OCI-LY1 (cell line): ENCODE data around the gene MANF.

Experiments
- H2AFZ ChIP-seq: fragments of 200-600 bp; sonication (generic), shearing (Covaris generic); 2 replicates; pipeline ENCODE4 v1.6.0; 2014; ENCODE audit warnings: antibody characterized with exemption, mild to moderate bottlenecking, low read length
- H3F3A ChIP-seq: fragments of 200-600 bp; sonication (generic), shearing (Covaris generic); 2 replicates; pipeline ENCODE4 v1.6.0; 2014; ENCODE audit warnings: mild to moderate bottlenecking, antibody characterized with exemption, low read length, moderate library complexity; ENCODE audit not compliant: insufficient read depth
- H3K27ac ChIP-seq: fragments of 200-600 bp; sonication (generic); 2 replicates; pipeline ENCODE4 v1.5.1; 2014; ENCODE audit warnings: low read length, mixed run types, mild to moderate bottlenecking, low read depth; ENCODE audit not compliant: poor library complexity, severe bottlenecking
- H3K27me3 ChIP-seq: fragments of 200-600 bp; sonication (generic); 2 replicates; pipeline ENCODE4 v1.6.0; 2014; ENCODE audit warnings: antibody characterized with exemption, mild to moderate bottlenecking, low read length, moderate library complexity; ENCODE audit not compliant: insufficient read depth
- H3K36me3 ChIP-seq: fragments of 200-600 bp; sonication (generic); 2 replicates; pipeline ENCODE4 v1.6.1; 2014; ENCODE audit warnings: mild to moderate bottlenecking, antibody characterized with exemption, low read length, moderate library complexity, mixed read lengths; ENCODE audit not compliant: insufficient read depth
- H3K4me1 ChIP-seq: fragments of 200-600 bp; sonication (generic); 2 replicates; pipeline ENCODE4 v1.5.1; 2014; ENCODE audit warnings: mild to moderate bottlenecking, low read length, moderate library complexity; ENCODE audit not compliant: insufficient read depth, severe bottlenecking
- H3K4me2 ChIP-seq: fragments of 200-600 bp; sonication (generic), shearing (Covaris generic); 2 replicates; pipeline ENCODE4 v1.6.1; 2014; ENCODE audit warnings: low read length
- H3K4me3 ChIP-seq: fragments of 200-600 bp; sonication (generic); 2 replicates; pipeline ENCODE4 v1.5.1; 2014; ENCODE audit warnings: low read length, low read depth, mild to moderate bottlenecking, mixed read lengths; ENCODE audit not compliant: poor library complexity, severe bottlenecking
- H3K79me2 ChIP-seq: fragments of 200-600 bp; shearing (Covaris generic); 2 replicates; pipeline ENCODE4 v1.6.1; 2016; ENCODE audit warnings: mixed run types, low read length, mixed read lengths; ENCODE audit not compliant: insufficient read depth
- H3K9ac ChIP-seq: fragments of 200-600 bp; sonication (generic), shearing (Covaris generic); 2 replicates; pipeline ENCODE4 v1.6.1; 2014; ENCODE audit warnings: mild to moderate bottlenecking, low read length, mixed read lengths
- H3K9me2 ChIP-seq: fragments of 200-600 bp; sonication (generic), shearing (Covaris generic); 2 replicates; pipeline ENCODE4 v1.6.1; 2014; ENCODE audit warnings: low read depth, mild to moderate bottlenecking, low read length, mixed read lengths
- H3K9me3 ChIP-seq: fragments of 200-600 bp; shearing (Covaris generic); 2 replicates; pipeline ENCODE4 v1.6.1; 2014; ENCODE audit warnings: low read length, mixed read lengths
- H4K20me1 ChIP-seq: fragments of 200-600 bp; sonication (generic), shearing (Covaris generic); 2 replicates; pipeline ENCODE4 v1.6.0; 2016; ENCODE audit warnings: mild to moderate bottlenecking, low read length; ENCODE audit not compliant: insufficient read depth
- CTCF ChIP-seq: fragments of 200-600 bp; sonication (generic), shearing (Covaris generic); IDR thresholded peaks from 2 replicates; pipeline ENCODE4 v1.5.1; 2017; ENCODE audit warnings: mild to moderate bottlenecking, antibody characterized with exemption, low read length, moderate library complexity, mixed read lengths
- EZH2 ChIP-seq: fragments of 200-600 bp; sonication (generic), shearing (Covaris generic); IDR thresholded peaks from 2 replicates; pipeline ENCODE4 v1.8.0; 2017; ENCODE audit warnings: borderline replicate concordance, mixed run types, mild to moderate bottlenecking, antibody characterized with exemption, low read length, moderate library complexity, mixed read lengths

MANF gene

GRCh38 chr3:51434746-51435327 is 49.7 kb downstream of the MANF start:
- peaks cover 59% of the 10 kb centered on the region for H3K36me3 ChIP-seq

GRCh38 chr3:51436998-51437639 is 52.0 kb downstream of the MANF start:
- H3K36me3 ChIP-seq, result peaks cover 61% of the 10 kb centered on the region
- H3K27me3 ChIP-seq, result no peaks in the 10 kb centered on the region
- H3K4me1 ChIP-seq, result no peaks in the 10 kb centered on the region
- no peaks in the 10 kb centered on the region for H3K9me2 ChIP-seq
- H3K4me2 ChIP-seq, result no peak overlapping the region
- no peaks in the 10 kb centered on the region for H3F3A ChIP-seq
- no peak overlapping the region for H2AFZ ChIP-seq
- H3K27ac ChIP-seq, result no peak overlapping the region
- H3K9ac ChIP-seq, result no peak overlapping the region
- H3K4me3 ChIP-seq, result no peak overlapping the region
- H4K20me1 ChIP-seq, result no peaks in the 10 kb centered on the region
- H3K79me2 ChIP-seq, result no peaks in the 10 kb centered on the region
- no peak for TF ChIP-seq CTCF
- no peak for TF ChIP-seq EZH2
- H3K9me3 ChIP-seq, result no peaks in the 10 kb centered on the region

More at GRCh38 chr3:51434746-51435327, 49.7 kb downstream of the MANF start:
- Histone ChIP-seq H3K27ac (no peak overlapping the region), H3K9ac (no peak overlapping the region), H3K4me2 (no peak overlapping the region), H4K20me1 (no peaks in the 10 kb centered on the region), H2AFZ (no peak overlapping the region), H3K27me3 (no peaks in the 10 kb centered on the region), H3K4me3 (no peak overlapping the region), H3K9me2 (no peaks in the 10 kb centered on the region), H3K9me3 (no peaks in the 10 kb centered on the region), H3F3A (no peaks in the 10 kb centered on the region), H3K4me1 (no peaks in the 10 kb centered on the region), H3K79me2 (no peaks in the 10 kb centered on the region)
- TF ChIP-seq CTCF, result peak; percentile 77
- TF ChIP-seq EZH2, result no peak
